GM19099 (cell line): ENCODE measurements around the gene CROCC.

Experiments used
- POLR2A ChIP-seq: IDR thresholded peaks from 3 replicates; pipeline ENCODE4 v1.6.1; 2011; ENCODE audit warnings: low read depth; ENCODE audit not compliant: insufficient read length; ENCODE audit errors: extremely low read depth

Gene CROCC

GRCh38 chr1:17012775-17013490 lies 91.2 kb downstream of the CROCC start:
- TF ChIP-seq POLR2A = no peak

GRCh38 chr1:17013491-17014320 lies 92.0 kb downstream of the CROCC start:
- TF ChIP-seq POLR2A = no peak

DNA sequence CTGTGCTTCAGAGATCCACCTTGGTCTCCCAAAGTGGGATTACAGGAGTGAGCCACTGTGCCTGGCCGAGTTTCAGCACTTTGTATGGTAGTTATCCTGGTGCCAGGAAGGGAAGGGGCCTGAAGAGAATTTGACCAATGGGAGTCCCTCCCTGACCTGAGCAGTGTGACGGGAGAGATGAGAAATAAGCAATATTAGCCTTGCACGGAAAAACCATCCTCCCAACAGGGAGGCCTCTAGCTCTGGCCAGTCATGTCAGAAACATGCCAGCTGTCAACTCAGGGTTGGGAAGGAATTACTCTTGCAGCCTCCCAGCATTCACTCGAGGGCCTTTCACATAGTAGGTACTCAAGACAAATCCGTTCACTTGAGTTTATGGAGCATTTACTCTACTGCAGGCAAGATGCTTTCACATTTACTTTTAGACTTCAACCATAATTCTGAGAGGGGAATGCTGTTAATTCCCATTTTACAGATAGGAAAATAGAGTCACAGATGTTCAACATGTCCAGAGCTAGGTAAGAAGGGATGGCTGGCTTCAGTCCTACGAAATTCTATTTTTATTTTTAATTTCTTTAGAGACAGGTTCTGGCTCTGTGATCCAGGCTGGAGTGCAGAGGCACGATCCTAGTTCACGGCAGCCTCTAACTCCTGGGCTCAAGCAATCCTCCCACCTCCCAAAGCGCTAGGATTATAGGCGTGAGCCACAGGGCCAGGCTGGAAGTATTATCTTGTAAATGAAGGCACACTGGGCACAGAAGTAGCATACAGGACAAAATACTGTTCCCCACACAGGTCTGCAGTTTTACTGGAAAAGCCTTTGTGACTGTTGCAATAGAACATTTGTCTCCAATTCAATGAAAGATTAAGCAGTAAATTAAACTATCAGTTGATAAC lies 93.2 kb downstream of the CROCC start:
- no peak for TF ChIP-seq POLR2A

GRCh38 chr1:17016317-17016661 lies 94.6 kb downstream of the CROCC start:
- TF ChIP-seq POLR2A = no peak

- TF ChIP-seq POLR2A = no peak
Measured at GRCh38 chr1:17017435-17017834, 95.7 kb downstream of the CROCC start.

GRCh38 chr1:17018849-17019248 lies 97.1 kb downstream of the CROCC start:
- TF ChIP-seq POLR2A = no peak

DNA sequence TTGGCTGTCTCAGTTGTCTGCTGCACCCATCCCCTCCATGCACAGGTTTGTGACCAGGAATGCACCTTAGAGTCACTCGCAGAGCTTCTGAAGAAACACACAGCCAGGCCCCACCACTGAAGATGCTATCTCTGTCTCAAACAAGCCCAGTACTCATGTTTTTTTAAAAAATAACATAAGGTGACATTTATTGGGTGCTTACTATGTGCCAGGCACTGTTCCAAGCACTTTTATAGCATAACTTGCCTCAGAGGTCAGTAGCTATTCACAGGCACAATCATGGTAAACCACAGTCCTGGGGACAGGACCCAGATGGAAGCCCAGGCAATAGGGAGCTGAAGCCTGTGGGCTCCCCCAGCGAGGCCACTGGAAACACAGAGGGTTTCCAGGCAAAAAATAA lies 98.8 kb downstream of the CROCC start:
- no peak for TF ChIP-seq POLR2A

- no peak for TF ChIP-seq POLR2A
Measured at GRCh38 chr1:17021896-17022295, 100.2 kb downstream of the CROCC start.
